Astrocyte (in vitro differentiated cells and primary cell): Measurements from ENCODE around the gene RAC2. TPM values are rescaled to one million over a fixed set of nuclear protein-coding genes. Genes with fewer than 3 reads are reported as not detected.

Experiments used
- DNase-seq: peaks from one replicate; pipeline ENCODE4 v3.0.0-alpha.2; 2010; ENCODE audit warnings: low read depth
- FAIRE-seq: peaks from 2 replicates; lab custom pipeline; 2011; peaks lifted over from hg19 to GRCh38; lab: Jason Lieb, UNC
- H2AFZ ChIP-seq: 2 replicates; pipeline ENCODE4 v1.6.0; 2012; ENCODE audit warnings: low read depth, low read length, inconsistent platforms
- H3K27ac ChIP-seq: 2 replicates; pipeline ENCODE4 v1.5.1; 2011; ENCODE audit warnings: low read depth, low read length, inconsistent platforms
- H3K27me3 ChIP-seq: 2 replicates; pipeline ENCODE4 v1.6.0; 2011; ENCODE audit warnings: low read length, inconsistent platforms; ENCODE audit not compliant: insufficient read depth
- H3K36me3 ChIP-seq: 2 replicates; pipeline ENCODE4 v1.5.1; 2011; ENCODE audit warnings: low read length, inconsistent platforms; ENCODE audit not compliant: insufficient read depth
- H3K4me1 ChIP-seq: 2 replicates; pipeline ENCODE4 v1.5.1; 2011; ENCODE audit warnings: low read length, inconsistent platforms; ENCODE audit not compliant: insufficient read depth
- H3K4me2 ChIP-seq: 2 replicates; pipeline ENCODE4 v1.6.0; 2012; ENCODE audit warnings: low read length, inconsistent platforms
- H3K4me3 ChIP-seq: 2 replicates; pipeline ENCODE4 v1.5.1; 2011; ENCODE audit warnings: low read depth, mild to moderate bottlenecking, low read length, inconsistent platforms; ENCODE audit not compliant: insufficient read depth
- H3K79me2 ChIP-seq: 2 replicates; pipeline ENCODE4 v1.6.0; 2012; ENCODE audit warnings: mild to moderate bottlenecking, low read length, inconsistent platforms; ENCODE audit not compliant: insufficient read depth
- H3K9ac ChIP-seq: 2 replicates; pipeline ENCODE4 v1.6.0; 2012; ENCODE audit warnings: mild to moderate bottlenecking, low read length, inconsistent platforms
- H3K9me3 ChIP-seq: 2 replicates; pipeline ENCODE4 v1.5.1; 2012; ENCODE audit warnings: low read depth, mild to moderate bottlenecking, low read length, inconsistent platforms; ENCODE audit not compliant: insufficient read depth
- H4K20me1 ChIP-seq: 2 replicates; pipeline ENCODE4 v1.6.0; 2012; ENCODE audit warnings: low read length, inconsistent platforms; ENCODE audit not compliant: insufficient read depth
- H3K27ac Mint-ChIP-seq: one replicate; pipeline ENCODE4 v1.8.0; 2021; ENCODE audit warnings: mild to moderate bottlenecking, mixed read lengths; ENCODE audit not compliant: unreplicated experiment
- H3K27me3 Mint-ChIP-seq: one replicate; pipeline ENCODE4 v1.8.0; 2021; ENCODE audit warnings: low read depth, mixed read lengths; ENCODE audit not compliant: unreplicated experiment
- H3K36me3 Mint-ChIP-seq: one replicate; pipeline ENCODE4 v1.8.0; 2021; ENCODE audit warnings: low read depth, mixed read lengths; ENCODE audit not compliant: unreplicated experiment
- H3K4me1 Mint-ChIP-seq: one replicate; pipeline ENCODE4 v1.8.0; 2021; ENCODE audit warnings: low read depth, mixed read lengths; ENCODE audit not compliant: unreplicated experiment
- H3K4me3 Mint-ChIP-seq: one replicate; pipeline ENCODE4 v1.8.0; 2021; ENCODE audit warnings: mild to moderate bottlenecking, moderate library complexity, mixed read lengths; ENCODE audit not compliant: unreplicated experiment
- H3K9me3 Mint-ChIP-seq: one replicate; pipeline ENCODE4 v1.8.0; 2021; ENCODE audit warnings: mild to moderate bottlenecking, mixed read lengths; ENCODE audit not compliant: unreplicated experiment
- EZH2 ChIP-seq: IDR thresholded peaks from 2 replicates; pipeline ENCODE4 v1.6.1; 2012; ENCODE audit warnings: mild to moderate bottlenecking, low read length, inconsistent platforms; ENCODE audit not compliant: insufficient read depth
- total RNA-seq: library from RNA; stranded (reverse); gene quantifications from 2 replicates; pipeline ENCODE4 v1.2.1, GENCODE V29; 2021
- TF ChIP-seq, protein P1 (sequence below): IDR thresholded peaks from 2 replicates; pipeline ENCODE4 v1.5.1; 2011; ENCODE audit warnings: low read depth, mild to moderate bottlenecking, inconsistent platforms, low read length, moderate library complexity; ENCODE audit not compliant: insufficient read depth

RAC2 gene
- total RNA-seq, 1 donor from 2014 or later = 0.61 TPM

DNA sequence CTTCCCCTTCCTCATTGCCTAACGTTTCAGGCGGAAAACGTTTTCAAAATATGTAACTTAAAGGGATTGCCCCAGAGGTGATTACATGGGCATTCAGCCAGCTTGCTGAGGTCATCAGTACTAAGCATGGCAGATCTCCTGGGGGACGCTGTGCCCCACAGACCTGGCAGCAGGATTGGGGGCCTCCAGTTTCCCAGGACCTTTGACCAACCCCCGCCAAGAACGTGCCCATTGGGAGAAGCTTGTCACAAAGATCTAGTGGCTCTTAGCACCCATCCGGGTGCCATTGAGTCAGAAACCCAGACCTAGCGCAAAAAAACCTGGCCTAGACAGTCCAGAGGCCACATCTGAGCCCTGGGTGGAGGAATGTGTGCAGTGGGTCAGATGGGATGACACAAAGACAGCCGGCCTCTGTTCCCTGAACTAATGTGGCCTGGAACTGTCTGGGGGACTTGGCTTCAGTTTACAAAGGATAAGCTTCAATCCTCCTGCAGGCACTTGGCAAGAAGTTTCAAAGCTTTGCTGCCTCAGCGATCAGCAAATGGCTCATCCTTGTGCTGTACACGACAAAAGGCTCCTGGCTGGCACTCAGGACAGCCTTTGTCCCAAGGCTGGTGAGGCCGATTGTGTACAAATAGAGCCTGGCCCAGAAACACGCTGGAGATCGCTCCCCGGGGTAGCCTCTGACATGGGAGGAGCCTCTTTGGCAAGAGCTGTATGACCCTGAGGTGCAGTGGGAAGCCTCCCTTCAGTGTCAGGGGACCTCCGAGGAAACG is 65.5 kb downstream of the RAC2 start:
- Histone ChIP-seq H3K79me2 (no peaks in the 10 kb centered on the region), H3K27me3 (no peaks in the 10 kb centered on the region), H3K9ac (no peak overlapping the region), H3K4me3 (no peak overlapping the region), H3K36me3 (no peaks in the 10 kb centered on the region), H3K27ac (no peak overlapping the region), H3K4me2 (no peak overlapping the region), H4K20me1 (no peaks in the 10 kb centered on the region), H3K9me3 (no peaks in the 10 kb centered on the region), H3K4me1 (peaks cover 14% of the 10 kb centered on the region), H2AFZ (no peak overlapping the region)
- Mint-ChIP-seq H3K27ac (peak overlapping the region; percentile 51), H3K4me3 (no peak overlapping the region), H3K9me3 (peaks cover 2% of the 10 kb centered on the region), H3K4me1 (peaks cover 12% of the 10 kb centered on the region), H3K27me3 (peaks cover 50% of the 10 kb centered on the region), H3K36me3 (peaks cover 2% of the 10 kb centered on the region)
- no peak for TF ChIP-seq EZH2
- TF ChIP-seq, protein P1, sequence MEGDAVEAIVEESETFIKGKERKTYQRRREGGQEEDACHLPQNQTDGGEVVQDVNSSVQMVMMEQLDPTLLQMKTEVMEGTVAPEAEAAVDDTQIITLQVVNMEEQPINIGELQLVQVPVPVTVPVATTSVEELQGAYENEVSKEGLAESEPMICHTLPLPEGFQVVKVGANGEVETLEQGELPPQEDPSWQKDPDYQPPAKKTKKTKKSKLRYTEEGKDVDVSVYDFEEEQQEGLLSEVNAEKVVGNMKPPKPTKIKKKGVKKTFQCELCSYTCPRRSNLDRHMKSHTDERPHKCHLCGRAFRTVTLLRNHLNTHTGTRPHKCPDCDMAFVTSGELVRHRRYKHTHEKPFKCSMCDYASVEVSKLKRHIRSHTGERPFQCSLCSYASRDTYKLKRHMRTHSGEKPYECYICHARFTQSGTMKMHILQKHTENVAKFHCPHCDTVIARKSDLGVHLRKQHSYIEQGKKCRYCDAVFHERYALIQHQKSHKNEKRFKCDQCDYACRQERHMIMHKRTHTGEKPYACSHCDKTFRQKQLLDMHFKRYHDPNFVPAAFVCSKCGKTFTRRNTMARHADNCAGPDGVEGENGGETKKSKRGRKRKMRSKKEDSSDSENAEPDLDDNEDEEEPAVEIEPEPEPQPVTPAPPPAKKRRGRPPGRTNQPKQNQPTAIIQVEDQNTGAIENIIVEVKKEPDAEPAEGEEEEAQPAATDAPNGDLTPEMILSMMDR = no peak
- DNase-seq (no peak), FAIRE-seq (no peak)

DNA sequence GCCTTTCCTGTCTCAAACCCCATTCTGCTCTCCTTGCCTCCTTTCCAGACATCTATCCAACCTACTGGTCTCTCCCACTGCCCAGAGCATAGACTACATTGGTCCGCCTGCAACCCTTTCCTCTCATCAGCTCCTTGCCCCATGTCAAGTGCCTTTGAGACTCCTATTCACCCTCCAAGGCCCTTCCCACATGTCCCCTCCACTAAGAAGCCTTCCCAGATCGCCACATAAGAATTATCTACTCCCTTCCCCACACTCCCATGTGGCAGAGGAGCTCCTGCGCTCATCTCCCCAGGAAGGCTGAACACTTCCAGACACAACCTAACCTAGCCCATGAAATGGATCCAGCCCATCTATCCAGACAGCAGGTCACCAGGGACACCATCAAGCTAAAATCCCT is 66.3 kb downstream of the RAC2 start:
- H3K9me3 Mint-ChIP-seq = peaks cover 2% of the 10 kb centered on the region
- no peak overlapping the region for H3K4me3 Mint-ChIP-seq
- peaks cover 56% of the 10 kb centered on the region for H3K27me3 Mint-ChIP-seq
- Histone ChIP-seq H4K20me1 (no peaks in the 10 kb centered on the region), H3K79me2 (no peaks in the 10 kb centered on the region), H3K36me3 (no peaks in the 10 kb centered on the region), H3K27ac (no peak overlapping the region), H3K4me1 (peaks cover 14% of the 10 kb centered on the region), H3K4me3 (no peak overlapping the region), H3K9me3 (no peaks in the 10 kb centered on the region), H2AFZ (no peak overlapping the region), H3K9ac (no peak overlapping the region), H3K4me2 (no peak overlapping the region), H3K27me3 (no peaks in the 10 kb centered on the region)
- FAIRE-seq = no peak
- peaks cover 2% of the 10 kb centered on the region for H3K36me3 Mint-ChIP-seq
- DNase-seq = no peak
- H3K27ac Mint-ChIP-seq = peak overlapping the region; percentile 51
- peaks cover 12% of the 10 kb centered on the region for H3K4me1 Mint-ChIP-seq
- no peak for TF ChIP-seq EZH2
- TF ChIP-seq, protein P1 = no peak

GRCh38 chr22:37177221-37177620 is 66.8 kb downstream of the RAC2 start:
- Histone ChIP-seq H3K79me2 (no peaks in the 10 kb centered on the region), H3K27me3 (no peaks in the 10 kb centered on the region), H3K27ac (no peak overlapping the region), H3K9ac (peak overlapping the region; percentile 57), H3K9me3 (no peaks in the 10 kb centered on the region), H4K20me1 (no peaks in the 10 kb centered on the region), H3K4me1 (peaks cover 14% of the 10 kb centered on the region), H3K4me3 (no peak overlapping the region), H3K4me2 (peak overlapping the region; percentile 78), H2AFZ (peak overlapping the region; percentile 80), H3K36me3 (no peaks in the 10 kb centered on the region)
- no peak for FAIRE-seq
- H3K27ac Mint-ChIP-seq = no peak overlapping the region
- DNase-seq = no peak
- peaks cover 2% of the 10 kb centered on the region for H3K9me3 Mint-ChIP-seq
- no peak for TF ChIP-seq EZH2
- TF ChIP-seq, protein P1 = no peak
- H3K4me3 Mint-ChIP-seq = no peak overlapping the region
- peaks cover 59% of the 10 kb centered on the region for H3K27me3 Mint-ChIP-seq
- H3K36me3 Mint-ChIP-seq = peaks cover 2% of the 10 kb centered on the region
- H3K4me1 Mint-ChIP-seq = peaks cover 12% of the 10 kb centered on the region
